Uterine smooth muscle cell (primary cell): ENCODE measurements around the gene DDO. TPM values are rescaled to one million over a fixed set of nuclear protein-coding genes. Genes with fewer than 3 reads are reported as not detected.

Source experiments
- total RNA-seq: library from RNA; depleted of rRNA; stranded (reverse); fragments of >200 nt; gene quantifications from 2 replicates; pipeline ENCODE4 v1.2.3, GENCODE V29; 2014

The DDO gene, protein sequence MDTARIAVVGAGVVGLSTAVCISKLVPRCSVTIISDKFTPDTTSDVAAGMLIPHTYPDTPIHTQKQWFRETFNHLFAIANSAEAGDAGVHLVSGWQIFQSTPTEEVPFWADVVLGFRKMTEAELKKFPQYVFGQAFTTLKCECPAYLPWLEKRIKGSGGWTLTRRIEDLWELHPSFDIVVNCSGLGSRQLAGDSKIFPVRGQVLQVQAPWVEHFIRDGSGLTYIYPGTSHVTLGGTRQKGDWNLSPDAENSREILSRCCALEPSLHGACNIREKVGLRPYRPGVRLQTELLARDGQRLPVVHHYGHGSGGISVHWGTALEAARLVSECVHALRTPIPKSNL
- 2.9 and 3.0 TPM in 2 replicates for total RNA-seq

DNA sequence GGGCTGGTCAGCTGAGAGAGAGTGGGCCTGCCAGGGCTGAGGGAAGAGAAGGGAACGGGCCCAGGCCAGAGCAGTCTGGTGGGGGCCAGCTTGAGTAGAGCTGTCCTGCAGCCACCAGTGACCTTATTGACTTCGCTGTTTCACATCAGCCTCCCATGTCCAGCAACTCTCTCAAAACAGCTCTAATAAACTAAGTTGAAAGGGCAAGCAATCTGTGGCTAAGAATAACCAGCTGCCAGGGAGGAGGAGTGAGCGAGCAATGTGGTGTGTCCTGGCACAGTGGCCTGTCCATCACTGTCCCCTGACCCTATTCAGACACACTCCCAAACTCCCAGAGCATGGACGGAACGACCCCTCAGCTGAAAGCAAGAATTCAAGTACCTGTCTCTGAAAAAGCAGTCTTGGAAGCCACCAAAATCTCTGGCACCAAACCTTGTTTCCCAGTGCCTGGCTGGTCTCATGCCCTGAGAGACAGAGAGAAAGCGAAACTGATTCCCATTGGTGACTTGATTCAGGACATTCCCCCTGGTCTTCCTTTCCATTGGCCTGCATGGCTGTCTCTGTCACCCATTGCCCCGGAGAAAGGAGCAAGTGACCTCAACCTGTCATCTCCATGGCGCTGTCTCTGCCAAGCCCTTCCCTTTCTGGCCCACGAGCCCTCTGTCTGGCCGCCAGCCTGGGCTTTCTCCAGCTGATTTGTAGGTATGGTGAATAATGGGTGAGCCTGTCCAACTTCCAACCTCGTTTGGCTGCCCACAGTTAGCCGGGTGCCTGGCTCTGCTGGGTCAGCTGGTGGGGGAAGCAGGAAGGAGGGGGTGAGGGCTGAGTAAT is at the start of gene DDO:
Gene DDO (minus strand): TSS at position 490 of the 831 bp plus-strand sequence. CDS start 2,113 bp downstream, outside the sequence.

GRCh38 chr6:110357664-110358552 is 57.5 kb downstream of the DDO start, which contains the start of gene METTL24:
Gene METTL24 (minus strand): TSS chr6:110358349. CDS start chr6:110358272, 77 bp downstream.

Other genes starting within 250 kb of the DDO start
- 9.0 and 10.7 TPM in 2 replicates for gene WASF1, start 235.9 kb downstream of the DDO start, total RNA-seq
- gene CDC40, start 235.1 kb downstream of the DDO start, total RNA-seq: 24.7 and 25.1 TPM in 2 replicates
- 0.50 and 0.55 TPM in 2 replicates for gene METTL24, start 57.2 kb downstream of the DDO start, total RNA-seq
- gene SLC22A16, start 61.0 kb upstream of the DDO start, total RNA-seq: 0.11 TPM in 1 of 2 replicates, not detected in the other